ENCODE measurements around the gene YJU2.

DNA sequence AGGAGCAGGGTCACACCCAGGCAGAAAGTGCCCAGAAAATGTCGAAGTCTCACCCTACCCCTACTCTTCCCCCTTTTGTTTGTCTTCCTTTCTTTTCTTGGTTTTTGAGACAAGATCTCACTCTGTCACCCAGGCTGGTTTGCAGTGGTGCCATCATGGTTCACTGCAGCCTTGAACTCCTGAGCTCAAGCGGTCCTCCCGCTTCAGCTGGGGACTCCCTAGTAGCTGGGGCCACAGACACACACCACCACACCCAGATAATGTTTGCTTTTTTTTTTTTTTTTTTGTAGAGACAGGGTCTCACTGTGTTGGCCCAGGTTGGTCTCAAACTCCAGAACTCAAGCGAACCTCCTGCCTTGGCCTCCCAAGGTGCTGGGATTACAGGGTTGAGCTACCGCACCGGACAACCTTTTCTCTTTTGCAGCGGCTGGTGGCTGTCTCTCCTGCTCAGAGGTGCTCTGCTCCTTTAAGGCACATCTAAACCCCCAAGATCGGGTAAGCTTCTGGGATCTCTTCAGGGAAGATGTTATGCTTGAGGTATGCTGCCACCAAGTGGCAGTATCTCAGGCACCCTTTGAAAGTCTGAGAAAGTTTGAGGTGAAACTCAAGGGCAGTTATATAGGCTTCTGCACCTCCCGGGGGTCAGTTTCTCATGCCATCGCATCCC lies 39.9 kb upstream of the YJU2 start:
- no peak for TF ChIP-seq CTCF (IDR thresholded peaks at IDR 0.05)
- no peak for TF ChIP-seq POLR2A (IDR thresholded peaks at IDR 0.05)
